ENCODE results near the gene PCYT2. TPM values are rescaled to one million over a fixed set of nuclear protein-coding genes. Genes with fewer than 3 reads are reported as not detected.

PCYT2 gene
- total RNA-seq, 1 donor from 2014 or later: 93.2 TPM

DNA sequence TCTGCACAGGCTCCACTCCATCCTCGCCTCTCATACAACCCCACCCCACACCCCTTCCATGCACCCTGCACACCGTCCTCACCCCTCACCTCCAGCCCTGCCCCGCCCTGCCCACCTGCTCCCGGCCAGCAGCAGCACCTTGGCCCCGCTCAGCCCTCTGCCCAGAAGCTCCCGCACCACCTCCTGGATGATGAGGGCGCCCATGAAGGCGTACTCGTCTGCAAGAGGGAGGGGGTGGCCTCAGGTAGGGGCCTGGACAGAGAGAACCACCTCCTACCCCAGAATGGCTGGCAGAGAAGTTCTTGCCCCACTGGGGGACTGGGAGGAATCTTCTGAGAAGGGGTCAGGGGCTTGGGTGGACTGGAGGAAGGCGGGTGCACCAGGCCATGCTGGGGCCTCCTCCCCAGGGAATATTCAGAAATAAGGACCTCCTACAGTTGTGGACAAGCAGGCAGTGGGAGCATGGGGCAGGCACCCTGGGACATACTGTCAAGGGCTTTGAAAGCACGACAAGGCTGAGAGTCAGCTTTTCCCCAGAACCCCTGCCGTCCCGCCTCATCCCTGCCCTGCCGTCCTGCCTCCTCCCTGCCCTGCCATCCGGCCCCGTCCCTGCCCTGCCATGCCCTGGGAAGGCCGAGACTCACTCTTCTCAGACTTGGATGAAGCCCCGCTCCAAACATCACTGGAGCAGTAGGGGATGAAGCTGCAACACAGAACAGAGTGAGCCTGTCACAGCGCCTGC, 46.7 kb upstream of the PCYT2 start:
- no peaks in the 10 kb centered on the region for H3K36me3 Mint-ChIP-seq (ENCODE audit: insufficient read depth)
- H3K4me3 Mint-ChIP-seq (ENCODE audit: low read depth): no peak overlapping the region
- H3K27me3 Mint-ChIP-seq: peaks cover 29% of the 10 kb centered on the region
- no peak overlapping the region for H3K27ac Mint-ChIP-seq
- DNase-seq (ENCODE audit: low spot score, unreplicated experiment): no peak
- H3K4me1 Mint-ChIP-seq (ENCODE audit: low read depth): peaks cover 17% of the 10 kb centered on the region
- TF ChIP-seq, protein P1, sequence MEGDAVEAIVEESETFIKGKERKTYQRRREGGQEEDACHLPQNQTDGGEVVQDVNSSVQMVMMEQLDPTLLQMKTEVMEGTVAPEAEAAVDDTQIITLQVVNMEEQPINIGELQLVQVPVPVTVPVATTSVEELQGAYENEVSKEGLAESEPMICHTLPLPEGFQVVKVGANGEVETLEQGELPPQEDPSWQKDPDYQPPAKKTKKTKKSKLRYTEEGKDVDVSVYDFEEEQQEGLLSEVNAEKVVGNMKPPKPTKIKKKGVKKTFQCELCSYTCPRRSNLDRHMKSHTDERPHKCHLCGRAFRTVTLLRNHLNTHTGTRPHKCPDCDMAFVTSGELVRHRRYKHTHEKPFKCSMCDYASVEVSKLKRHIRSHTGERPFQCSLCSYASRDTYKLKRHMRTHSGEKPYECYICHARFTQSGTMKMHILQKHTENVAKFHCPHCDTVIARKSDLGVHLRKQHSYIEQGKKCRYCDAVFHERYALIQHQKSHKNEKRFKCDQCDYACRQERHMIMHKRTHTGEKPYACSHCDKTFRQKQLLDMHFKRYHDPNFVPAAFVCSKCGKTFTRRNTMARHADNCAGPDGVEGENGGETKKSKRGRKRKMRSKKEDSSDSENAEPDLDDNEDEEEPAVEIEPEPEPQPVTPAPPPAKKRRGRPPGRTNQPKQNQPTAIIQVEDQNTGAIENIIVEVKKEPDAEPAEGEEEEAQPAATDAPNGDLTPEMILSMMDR (IDR thresholded peaks at IDR 0.05; ENCODE audit: unreplicated experiment): no peak
- H3K9me3 Mint-ChIP-seq (ENCODE audit: low read depth): no peaks in the 10 kb centered on the region

DNA sequence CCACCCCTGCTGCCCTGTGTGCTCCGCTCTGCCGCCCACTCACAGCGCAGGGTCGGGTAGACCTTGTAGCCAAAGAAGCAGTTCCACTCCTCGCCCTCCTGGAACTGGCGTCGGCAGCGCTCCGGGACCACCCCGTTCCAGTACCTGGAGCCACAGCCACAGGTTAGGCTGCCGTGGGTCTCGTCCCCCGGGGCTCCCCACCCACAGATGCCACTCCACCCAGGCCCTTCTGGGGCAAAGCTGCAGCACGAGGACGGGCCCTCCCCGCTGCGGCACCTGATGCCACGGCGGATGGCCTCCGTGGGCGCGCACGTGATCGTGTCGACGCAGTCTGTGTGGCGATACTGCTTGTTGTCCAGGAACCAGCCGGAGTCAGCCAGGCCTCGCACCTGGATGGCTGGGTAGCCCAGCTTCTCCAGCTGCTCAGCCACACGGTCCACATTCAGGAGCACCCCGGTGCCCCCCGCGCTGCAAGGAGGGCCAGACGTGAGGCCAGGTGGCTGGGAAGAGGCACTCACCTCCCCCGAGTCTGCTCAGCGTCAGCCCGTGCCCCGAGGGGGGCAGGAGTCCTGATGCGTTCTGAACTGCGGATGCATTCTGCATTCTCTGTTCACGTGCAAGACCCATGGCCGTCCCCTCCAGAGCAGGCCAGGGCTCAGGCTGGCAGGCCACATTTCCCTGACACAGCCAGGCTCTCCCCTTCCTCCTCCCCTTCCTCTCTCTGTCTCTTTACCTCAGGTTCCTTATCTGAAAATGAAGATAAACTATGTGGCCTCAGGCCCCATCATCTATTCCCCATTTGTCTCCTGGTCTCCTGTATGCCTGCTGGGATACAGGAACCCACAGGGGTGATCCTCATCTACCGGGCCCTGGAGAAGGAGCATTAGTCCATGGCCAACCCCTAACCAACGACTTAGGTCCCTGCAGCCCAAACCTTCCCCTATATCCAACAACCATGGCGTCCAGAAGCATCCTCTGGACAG, 45.7 kb upstream of the PCYT2 start:
- no peak for DNase-seq (ENCODE audit: low spot score, unreplicated experiment)
- TF ChIP-seq, protein P1 (IDR thresholded peaks at IDR 0.05; ENCODE audit: unreplicated experiment): no peak
- Mint-ChIP-seq H3K4me1 (ENCODE audit: low read depth) (peaks cover 17% of the 10 kb centered on the region), H3K9me3 (ENCODE audit: low read depth) (no peaks in the 10 kb centered on the region), H3K27me3 (peaks cover 20% of the 10 kb centered on the region), H3K4me3 (ENCODE audit: low read depth) (peak overlapping the region; percentile 41), H3K36me3 (ENCODE audit: insufficient read depth) (no peaks in the 10 kb centered on the region), H3K27ac (no peak overlapping the region)

DNA sequence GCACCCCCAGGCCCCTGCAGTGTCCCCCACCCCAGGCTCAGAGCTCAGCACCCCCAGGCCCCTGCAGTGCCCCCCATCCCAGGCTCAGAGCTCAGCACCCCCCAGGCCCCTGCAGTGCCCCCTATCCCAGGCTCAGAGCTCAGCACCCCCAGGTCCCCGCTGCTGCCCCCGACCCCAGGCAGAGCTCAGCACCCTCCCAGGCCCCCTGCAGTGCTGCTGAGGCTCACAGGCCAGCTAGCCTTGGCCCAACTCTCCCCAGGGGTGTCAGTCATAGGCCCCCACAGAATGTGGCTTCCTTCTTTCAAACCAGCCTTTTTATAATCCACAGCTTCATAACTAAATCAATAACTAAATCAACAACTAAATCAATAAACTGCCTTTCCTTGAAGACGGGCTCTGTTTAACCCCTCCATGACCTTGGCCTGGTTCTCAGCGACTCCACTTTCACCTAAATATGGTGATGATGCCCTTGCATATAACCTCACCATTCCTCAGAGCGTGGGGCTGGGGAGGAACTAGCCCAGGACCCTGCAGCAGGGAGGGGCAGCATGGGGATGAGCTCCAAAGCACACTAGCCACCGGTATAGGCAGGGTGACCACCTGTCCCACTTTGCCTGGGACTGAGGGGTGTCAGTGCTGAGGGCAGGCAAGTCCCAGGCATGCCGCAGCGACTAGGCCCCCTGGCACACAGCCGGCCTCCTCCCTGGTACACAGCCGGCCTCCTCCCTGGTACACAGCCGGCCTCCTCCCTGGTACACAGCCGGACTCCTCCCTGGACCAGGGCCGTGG, 44.8 kb upstream of the PCYT2 start:
- Mint-ChIP-seq H3K27ac (peak overlapping the region; percentile 76), H3K4me1 (ENCODE audit: low read depth) (peaks cover 17% of the 10 kb centered on the region), H3K4me3 (ENCODE audit: low read depth) (peak overlapping the region; percentile 45), H3K27me3 (peaks cover 21% of the 10 kb centered on the region), H3K9me3 (ENCODE audit: low read depth) (no peaks in the 10 kb centered on the region), H3K36me3 (ENCODE audit: insufficient read depth) (no peaks in the 10 kb centered on the region)
- TF ChIP-seq, protein P1 (IDR thresholded peaks at IDR 0.05; ENCODE audit: unreplicated experiment): no peak
- DNase-seq (ENCODE audit: low spot score, unreplicated experiment): no peak

DNA sequence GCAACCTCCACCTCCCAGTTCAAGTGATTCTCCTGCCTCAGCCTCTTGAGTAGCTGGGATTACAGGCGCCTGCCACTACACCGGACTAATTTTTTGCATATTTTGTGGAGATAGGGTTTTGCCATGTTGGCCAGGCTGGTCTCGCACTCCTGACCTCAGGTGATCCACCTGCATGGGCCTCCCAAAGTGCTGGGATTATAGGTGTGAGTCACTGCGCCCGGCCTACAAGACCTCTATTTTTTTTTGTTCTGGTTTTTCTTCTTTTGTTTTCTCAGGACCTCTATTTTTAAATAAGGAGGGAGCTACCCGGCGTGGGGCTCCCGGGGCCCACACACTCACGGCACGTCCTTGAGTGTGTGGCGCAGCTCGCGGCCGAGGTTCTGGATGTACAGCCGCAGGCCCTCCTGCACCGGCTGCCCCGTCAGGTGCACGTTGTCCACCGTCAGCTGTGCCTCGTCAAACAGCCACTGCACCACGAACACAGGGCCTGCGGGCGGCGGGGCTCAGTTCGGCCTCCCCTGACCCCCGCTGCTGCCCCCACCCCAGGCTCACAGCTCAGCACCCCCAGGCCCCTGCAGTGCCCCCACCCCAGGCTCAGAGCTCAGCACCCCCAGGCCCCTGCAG, 44.0 kb upstream of the PCYT2 start:
- TF ChIP-seq, protein P1 (IDR thresholded peaks at IDR 0.05; ENCODE audit: unreplicated experiment): no peak
- no peak overlapping the region for H3K4me3 Mint-ChIP-seq (ENCODE audit: low read depth)
- no peak for DNase-seq (ENCODE audit: low spot score, unreplicated experiment)
- no peak overlapping the region for H3K27ac Mint-ChIP-seq
- H3K27me3 Mint-ChIP-seq: peaks cover 26% of the 10 kb centered on the region
- H3K9me3 Mint-ChIP-seq (ENCODE audit: low read depth): no peaks in the 10 kb centered on the region
- H3K36me3 Mint-ChIP-seq (ENCODE audit: insufficient read depth): no peaks in the 10 kb centered on the region
- peaks cover 17% of the 10 kb centered on the region for H3K4me1 Mint-ChIP-seq (ENCODE audit: low read depth)
